BE2C (cell line): ENCODE data around the gene GRIK4.

Experiments
- DNase-seq: peaks from one replicate; pipeline ENCODE4 v3.0.0-alpha.2; 2020
- H3K27me3 ChIP-seq: fragments of 250-450 bp; sonication (Bioruptor Pico); 2 replicates; pipeline ENCODE4 v1.5.1; 2020; ENCODE audit warnings: mild to moderate bottlenecking
- H3K36me3 ChIP-seq: fragments of 250-450 bp; sonication (Bioruptor Pico); 2 replicates; pipeline ENCODE4 v1.5.1; 2020; ENCODE audit warnings: mild to moderate bottlenecking
- H3K4me1 ChIP-seq: fragments of 250-450 bp; sonication (Bioruptor Pico); 2 replicates; pipeline ENCODE4 v1.5.1; 2020
- H3K4me3 ChIP-seq: 2 replicates; pipeline ENCODE4 v1.5.1; 2011; ENCODE audit warnings: low read depth, low read length
- H3K9me3 ChIP-seq: fragments of 250-450 bp; sonication (Bioruptor Pico); 2 replicates; pipeline ENCODE4 v1.5.1; 2020
- TF ChIP-seq, protein P1 (sequence below): IDR thresholded peaks from 2 replicates; pipeline ENCODE4 v1.5.1; 2012; ENCODE audit warnings: mild to moderate bottlenecking, low read depth, low read length

Gene GRIK4

DNA sequence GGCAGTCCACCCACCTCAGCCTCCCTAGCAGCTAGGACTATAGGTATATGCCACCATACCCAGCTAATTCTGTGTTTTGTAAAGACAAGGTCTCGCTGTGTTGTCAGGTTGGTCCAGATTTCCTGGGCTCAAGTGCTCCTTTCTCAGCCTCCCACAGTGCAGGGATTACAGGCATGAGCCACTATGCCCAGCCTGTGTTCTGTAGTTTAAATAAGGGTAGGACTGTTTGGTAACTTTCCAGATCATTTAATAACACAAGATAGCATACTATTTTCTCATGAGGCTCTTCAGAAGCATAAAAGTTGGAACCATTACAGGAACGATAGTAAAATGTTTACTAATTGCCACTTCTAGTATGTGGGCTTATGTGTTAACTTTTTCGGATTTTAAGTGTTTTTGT is 38.0 kb upstream of the GRIK4 start:
- no peaks in the 10 kb centered on the region for H3K27me3 ChIP-seq
- H3K4me1 ChIP-seq: no peaks in the 10 kb centered on the region
- no peaks in the 10 kb centered on the region for H3K9me3 ChIP-seq
- DNase-seq: no peak
- peaks cover 26% of the 10 kb centered on the region for H3K36me3 ChIP-seq
- TF ChIP-seq, protein P1, sequence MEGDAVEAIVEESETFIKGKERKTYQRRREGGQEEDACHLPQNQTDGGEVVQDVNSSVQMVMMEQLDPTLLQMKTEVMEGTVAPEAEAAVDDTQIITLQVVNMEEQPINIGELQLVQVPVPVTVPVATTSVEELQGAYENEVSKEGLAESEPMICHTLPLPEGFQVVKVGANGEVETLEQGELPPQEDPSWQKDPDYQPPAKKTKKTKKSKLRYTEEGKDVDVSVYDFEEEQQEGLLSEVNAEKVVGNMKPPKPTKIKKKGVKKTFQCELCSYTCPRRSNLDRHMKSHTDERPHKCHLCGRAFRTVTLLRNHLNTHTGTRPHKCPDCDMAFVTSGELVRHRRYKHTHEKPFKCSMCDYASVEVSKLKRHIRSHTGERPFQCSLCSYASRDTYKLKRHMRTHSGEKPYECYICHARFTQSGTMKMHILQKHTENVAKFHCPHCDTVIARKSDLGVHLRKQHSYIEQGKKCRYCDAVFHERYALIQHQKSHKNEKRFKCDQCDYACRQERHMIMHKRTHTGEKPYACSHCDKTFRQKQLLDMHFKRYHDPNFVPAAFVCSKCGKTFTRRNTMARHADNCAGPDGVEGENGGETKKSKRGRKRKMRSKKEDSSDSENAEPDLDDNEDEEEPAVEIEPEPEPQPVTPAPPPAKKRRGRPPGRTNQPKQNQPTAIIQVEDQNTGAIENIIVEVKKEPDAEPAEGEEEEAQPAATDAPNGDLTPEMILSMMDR: no peak
- H3K4me3 ChIP-seq: no peak overlapping the region

DNA sequence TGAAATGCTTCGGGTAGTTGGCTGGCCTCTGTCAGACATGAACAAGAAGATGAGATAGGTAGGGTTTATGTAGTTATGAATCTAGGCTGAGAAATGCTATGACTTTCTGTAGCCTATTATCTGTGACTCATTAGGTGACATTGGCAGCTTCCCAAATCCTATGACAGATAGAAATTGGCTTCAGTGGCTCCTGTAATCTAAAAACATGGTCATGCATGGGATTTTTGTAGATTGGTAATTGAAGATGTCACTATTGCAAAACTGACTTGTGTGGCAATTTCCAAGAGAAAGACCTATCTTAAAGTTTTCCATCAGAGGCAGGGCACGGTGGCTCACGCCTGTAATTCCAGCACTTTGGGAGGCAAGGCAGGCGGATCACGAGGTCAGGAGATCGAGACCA is 29.4 kb upstream of the GRIK4 start:
- Histone ChIP-seq H3K36me3 (peaks cover 63% of the 10 kb centered on the region), H3K4me3 (no peak overlapping the region), H3K9me3 (no peaks in the 10 kb centered on the region), H3K4me1 (peaks cover 3% of the 10 kb centered on the region; the same call in 1 of the 2 replicates), H3K27me3 (no peaks in the 10 kb centered on the region)
- peak; percentile 18 for DNase-seq
- TF ChIP-seq, protein P1: no peak

DNA sequence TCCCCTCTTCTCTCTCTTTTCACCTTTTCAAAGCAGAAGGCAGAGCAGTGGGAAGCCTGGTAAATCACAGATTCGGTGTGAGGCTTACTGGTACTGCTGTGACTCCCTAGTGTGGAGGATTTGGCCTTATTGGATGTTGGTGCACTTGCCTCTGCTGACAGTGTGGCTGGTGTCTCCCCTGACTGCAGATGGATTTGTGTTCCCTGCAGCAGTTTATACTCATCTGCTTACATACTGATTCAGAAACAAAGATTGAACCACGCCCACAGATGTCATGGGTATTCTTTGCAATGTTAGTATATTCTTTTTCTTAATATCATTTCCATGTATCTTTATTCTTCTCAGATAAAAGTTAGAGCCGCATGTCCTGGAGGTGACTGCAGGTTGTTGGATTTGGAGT is 26.8 kb upstream of the GRIK4 start:
- no peaks in the 10 kb centered on the region for H3K9me3 ChIP-seq
- peaks cover 44% of the 10 kb centered on the region for H3K36me3 ChIP-seq
- no peak for DNase-seq
- no peak overlapping the region for H3K4me3 ChIP-seq
- H3K4me1 ChIP-seq: peaks cover 3% of the 10 kb centered on the region; the same call in 1 of the 2 replicates
- TF ChIP-seq, protein P1: no peak
- no peaks in the 10 kb centered on the region for H3K27me3 ChIP-seq

DNA sequence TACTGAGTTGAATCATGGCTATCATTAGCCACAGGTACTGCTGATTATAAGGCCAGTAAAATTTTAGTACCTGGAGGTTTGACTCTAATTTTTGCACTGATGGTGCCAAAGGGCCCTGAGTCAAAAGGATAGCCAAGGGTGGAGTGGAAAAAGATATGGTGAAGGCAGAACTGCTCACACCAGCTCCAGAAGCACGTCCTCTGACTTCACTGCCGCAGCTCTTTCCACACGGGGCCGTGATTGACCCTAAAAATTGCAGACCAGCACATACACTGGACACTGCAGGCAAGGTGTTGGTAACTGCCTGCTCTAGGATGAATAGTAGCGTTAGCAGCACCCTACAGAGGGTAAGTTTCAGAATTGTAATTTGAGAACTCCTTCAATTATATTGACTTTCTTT is 25.4 kb upstream of the GRIK4 start:
- no peak for DNase-seq
- Histone ChIP-seq H3K9me3 (no peaks in the 10 kb centered on the region), H3K27me3 (no peaks in the 10 kb centered on the region), H3K4me3 (no peak overlapping the region), H3K4me1 (peaks cover 3% of the 10 kb centered on the region; the same call in 1 of the 2 replicates), H3K36me3 (peaks cover 31% of the 10 kb centered on the region)
- TF ChIP-seq, protein P1: no peak

DNA sequence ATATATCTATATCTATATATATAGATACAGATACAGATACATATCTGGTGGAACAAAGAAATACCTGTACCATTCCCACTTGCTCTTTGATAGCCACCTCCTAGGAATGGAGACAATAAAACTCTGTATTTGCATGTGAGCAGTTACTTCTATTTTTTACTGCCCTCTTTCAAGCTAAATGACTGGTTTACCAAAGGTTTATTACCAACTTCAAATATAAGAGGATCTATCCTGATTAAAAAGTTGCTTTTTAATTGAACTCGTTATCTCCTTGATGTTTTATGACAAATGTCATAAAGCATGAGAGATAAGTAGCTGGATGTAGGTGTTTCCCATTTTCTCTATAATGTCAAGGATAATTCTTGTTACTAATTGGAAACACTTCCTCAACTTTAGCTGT is 21.7 kb upstream of the GRIK4 start:
- DNase-seq: no peak
- peaks cover 10% of the 10 kb centered on the region for H3K36me3 ChIP-seq

DNA sequence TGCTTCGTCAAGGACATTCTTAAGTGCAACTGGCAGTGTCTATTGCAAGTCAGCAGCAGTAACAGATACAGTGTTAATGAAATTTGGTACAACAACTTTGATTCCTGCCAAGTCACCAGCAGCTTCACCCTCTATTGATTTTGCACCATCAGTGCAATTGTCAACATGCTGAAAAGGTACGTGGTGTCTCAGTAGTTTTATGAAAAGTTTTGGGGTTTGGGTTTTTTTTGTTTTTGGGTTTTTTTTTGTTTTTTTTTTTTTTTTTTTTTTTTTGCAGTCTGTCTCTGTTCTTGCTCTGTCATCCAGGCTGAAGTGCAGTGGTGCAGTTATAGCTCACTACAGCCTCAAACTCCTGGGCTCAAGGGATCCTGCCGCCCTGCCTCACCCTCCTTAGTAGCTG is 19.1 kb upstream of the GRIK4 start:
- H3K27me3 ChIP-seq: no peaks in the 10 kb centered on the region
- TF ChIP-seq, protein P1: no peak
- no peak overlapping the region for H3K4me3 ChIP-seq
- no peaks in the 10 kb centered on the region for H3K9me3 ChIP-seq
- DNase-seq: no peak
- H3K4me1 ChIP-seq: no peaks in the 10 kb centered on the region
- no peaks in the 10 kb centered on the region for H3K36me3 ChIP-seq

More for the DNA sequence above, 21.7 kb upstream of the GRIK4 start:
- no peaks in the 10 kb centered on the region for H3K9me3 ChIP-seq
- no peaks in the 10 kb centered on the region for H3K27me3 ChIP-seq
- H3K4me1 ChIP-seq: no peaks in the 10 kb centered on the region
- TF ChIP-seq, protein P1: no peak
- H3K4me3 ChIP-seq: no peak overlapping the region
